ENCODE results near the gene ERAP2.
"Not testable (repeated sequence)": the region's sequence is repeated elsewhere in the genome, so short reads cannot be mapped to it uniquely, and the experiment has no call there.

ERAP2 gene

DNA sequence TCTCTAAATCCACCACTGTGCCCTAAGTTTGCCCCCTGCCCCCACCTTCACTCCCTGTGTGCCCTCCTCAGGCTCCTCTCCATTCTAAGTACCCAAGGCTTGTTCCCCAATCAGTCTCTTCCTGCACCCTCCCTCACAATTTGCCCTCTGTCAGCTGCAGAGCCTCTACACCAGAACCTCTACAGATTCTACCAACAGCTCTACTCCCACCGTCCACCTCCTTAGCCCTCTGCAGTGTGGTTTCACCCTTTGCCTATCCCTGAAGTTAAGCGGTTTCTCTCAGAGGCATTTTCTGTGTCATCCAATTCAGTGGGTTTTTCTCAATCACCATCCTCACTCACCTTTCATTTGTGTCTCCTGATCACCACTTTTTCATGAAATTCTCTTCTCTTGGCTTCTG, 13.2 kb upstream of the ERAP2 start:
- no peak for DNase-seq

DNA sequence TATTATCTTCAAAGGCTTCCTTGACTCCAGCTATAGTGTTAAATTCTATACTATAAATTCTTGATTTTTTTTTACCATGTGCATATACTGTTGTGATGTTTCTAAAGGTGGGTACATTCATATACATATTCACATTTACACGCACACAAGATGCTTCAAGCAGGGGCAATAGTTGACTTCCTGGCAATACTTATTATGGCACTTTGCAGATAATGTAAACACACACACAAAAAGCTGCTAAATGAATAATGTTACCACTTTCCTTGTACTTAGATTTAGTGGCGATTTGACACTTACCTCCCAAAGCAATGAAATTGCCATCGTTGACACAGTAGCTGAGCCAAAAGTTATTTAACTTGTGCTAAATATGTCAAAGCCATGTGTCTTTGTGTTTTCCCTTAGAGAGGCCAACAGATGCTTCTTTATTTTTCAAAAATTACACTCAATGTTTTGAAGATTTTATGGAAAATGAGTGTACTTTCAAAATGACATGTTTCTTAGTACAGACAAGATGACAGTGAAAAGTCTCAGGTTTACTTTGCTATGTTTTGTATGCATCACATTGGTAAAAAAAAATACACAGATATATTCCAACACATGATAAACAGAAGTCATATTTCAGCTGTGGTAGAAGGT, 12.2 kb upstream of the ERAP2 start:
- DNase-seq: no peak

DNA sequence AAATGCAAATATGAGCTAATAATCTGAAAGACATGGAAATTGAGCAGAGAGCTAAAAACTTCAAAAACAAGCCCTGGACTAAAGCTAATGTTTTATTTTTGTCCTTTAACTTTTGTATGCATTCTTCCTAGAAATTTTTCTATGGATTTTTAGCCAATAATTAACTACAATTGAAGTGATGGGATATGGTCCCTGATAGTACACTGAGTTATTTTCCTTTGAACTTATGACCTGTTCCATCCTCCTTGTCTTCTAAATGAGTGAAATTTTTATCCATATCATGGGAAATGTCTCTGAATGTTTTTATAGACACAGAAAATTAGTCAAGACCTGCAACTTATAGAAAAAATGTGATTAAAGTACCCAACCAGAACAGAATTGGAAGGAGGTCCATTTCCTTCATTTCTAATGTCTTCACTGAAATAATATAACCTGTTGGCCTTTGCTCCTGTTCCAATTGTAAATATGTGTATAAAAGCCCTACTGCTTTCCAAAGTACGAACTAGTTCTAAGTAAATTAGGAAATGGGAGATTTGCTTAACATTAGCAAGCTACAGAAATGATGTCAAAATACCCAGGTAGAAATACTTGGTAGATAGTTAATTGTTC, 11.3 kb upstream of the ERAP2 start:
- no peak for DNase-seq

DNA sequence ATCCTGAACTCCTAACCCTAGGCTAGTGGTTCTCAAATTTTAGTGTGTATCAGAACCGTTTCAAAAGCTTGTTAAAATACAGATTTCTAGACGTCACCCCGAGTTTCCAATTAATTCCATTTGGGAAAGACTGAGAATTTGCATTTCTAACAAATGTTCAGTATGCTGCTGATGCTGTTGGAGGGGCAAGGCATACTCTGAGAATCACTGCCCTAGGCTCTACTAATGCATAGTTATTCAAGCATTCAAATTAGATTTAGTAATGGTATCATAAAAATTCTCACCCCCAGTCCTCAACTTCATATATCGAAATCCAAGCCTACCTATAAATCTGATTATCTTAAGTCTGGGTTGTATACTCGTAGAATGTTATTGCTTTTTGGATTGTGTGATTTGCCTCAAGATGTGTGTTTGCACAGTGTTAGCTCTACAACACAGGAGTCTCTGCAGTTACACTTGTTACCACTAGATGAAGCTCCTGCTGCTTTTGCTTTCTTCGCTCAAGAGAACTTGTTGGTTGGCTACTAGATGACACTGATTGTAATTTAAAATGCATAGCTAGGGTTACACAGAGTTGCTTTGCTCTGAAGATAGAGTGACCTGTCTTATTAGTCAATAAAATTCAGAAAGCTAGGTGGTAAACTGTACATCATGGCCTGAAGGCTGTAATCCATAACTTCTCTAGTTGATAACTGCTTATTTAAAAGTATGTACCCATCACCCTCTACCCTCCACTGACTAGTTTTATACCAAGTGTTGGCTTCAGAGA, 7.5 kb upstream of the ERAP2 start:
- no peak for DNase-seq

DNA sequence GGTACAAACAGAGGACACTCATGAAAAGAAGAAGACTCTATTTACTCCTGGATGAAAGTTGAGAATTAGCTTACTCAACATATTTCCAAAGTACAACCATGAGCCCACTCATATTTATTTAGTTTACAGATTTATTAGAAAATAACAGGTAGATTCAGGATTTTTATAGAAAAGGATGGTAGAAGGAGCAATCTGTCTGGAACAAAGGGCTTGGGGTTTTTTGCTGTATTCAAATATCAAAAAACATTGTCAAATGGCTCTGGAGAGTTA, 7.0 kb upstream of the ERAP2 start:
- no peak for DNase-seq

DNA sequence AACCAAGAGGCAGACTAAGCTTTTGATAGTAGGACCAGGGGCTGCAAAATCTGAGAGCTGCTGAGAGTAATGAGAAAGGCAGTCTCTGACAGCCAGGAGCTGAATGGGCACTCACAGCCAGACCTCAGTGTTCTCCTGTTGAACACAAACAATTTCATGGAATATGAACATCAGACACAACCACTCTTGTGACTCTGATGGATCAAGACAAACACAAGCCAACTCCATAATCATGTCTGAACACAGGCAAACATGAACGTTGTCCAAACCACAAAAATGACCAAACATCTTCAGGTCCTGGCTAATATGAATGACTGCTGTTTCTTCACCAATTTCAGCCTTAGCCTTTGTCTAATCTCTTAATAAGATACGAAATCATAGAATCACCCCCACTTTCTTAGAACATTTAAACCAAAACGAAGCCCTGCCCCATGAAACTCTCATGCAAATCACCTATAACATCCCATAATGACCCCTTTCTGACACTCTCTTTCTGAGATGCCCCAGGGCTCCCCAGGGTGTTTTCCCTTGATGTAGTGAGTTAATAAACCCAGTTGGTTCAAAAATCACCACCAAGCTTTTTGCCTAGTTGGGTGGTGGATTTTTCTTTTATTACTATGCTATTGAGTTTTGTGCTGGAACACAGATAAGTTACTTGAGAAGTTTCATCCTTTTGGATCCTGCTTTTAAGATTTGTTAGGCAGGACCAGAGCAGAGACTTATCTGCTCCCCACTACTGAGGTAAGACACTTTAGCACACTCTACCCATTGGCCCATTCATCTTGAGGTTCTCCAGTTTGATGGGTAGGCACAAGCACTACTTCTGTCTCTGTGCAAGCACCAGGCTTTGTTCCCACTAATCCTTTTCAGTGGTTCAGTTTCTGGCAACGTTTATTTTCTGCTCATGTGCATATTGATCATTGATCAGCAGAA, 5.9 kb upstream of the ERAP2 start:
- DNase-seq: no peak

DNA sequence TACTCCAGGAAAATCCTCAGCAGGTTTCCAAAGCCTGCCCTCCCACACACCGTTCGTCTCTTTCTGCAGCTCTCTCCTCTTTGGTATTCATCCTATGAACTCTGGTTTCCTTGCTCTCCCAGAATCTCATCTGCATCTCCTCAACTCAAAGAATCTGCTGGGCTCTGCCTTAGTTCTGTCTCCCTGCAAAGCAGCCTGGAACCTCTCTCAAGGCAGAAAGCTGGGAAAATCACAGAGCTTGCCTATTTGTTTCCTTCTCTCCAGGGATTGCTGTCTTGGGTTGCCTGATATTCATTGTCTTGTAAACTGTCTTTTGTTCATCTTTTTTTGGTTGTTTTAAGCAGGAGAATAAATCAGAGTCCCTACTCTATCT, 5.3 kb upstream of the ERAP2 start:
- no peak for DNase-seq

DNA sequence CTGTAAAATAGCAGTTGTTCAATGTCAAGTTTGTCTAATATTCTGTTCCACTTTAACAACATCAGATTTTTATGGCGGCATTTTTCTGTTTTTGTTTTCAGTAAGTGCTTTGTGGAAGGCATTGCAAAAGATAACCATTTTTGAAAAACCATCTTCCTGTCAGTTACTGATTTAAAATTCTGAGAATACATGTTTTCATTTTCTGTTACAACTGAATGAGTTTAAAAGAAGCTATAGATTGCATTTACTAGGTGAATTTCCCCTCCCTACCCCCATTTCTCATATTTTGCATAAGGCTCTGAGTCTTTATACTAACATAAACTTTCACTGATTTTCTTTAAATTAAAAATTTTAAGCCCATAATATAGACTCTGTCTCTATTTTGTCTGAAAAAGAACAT, 4.6 kb upstream of the ERAP2 start:
- no peak for DNase-seq

DNA sequence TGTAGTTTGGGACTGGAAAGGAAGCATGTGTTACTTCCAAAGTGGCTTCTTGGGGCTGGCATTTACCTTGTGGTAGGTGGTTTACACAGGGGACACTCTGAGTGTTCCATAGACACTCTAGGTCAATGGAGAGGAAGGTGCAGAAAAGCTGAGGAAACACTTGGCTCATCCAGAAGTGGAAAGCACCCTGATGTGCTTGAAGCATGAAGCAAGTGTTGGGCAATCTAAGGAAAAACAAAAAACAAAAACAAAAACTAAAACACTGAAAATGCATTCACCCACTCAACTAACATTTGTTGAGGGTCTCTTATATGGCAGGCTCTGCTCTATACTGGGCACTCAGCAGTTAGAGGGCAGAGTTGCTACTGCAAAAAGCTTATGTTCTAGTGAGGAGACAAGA, 2.9 kb upstream of the ERAP2 start:
- DNase-seq: no peak

DNA sequence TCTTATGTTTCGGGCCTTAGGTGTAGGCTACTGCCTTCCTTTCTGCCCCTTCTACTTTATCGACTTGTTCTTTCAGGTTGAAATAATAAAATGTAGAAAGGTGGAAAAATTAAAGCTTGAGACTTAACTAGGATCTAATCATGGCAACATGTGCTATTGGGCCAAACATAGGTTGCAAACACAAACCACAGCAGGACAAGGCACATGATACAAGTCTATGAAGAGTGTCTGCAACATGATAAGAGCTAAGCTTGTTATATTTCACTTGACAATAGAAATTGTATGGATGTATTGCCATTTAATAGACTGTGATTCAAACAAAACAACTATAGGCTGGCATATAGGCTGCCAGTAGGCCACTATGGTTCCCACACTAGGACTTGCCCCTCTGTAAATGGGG, 1.7 kb upstream of the ERAP2 start:
- no peak for DNase-seq

DNA sequence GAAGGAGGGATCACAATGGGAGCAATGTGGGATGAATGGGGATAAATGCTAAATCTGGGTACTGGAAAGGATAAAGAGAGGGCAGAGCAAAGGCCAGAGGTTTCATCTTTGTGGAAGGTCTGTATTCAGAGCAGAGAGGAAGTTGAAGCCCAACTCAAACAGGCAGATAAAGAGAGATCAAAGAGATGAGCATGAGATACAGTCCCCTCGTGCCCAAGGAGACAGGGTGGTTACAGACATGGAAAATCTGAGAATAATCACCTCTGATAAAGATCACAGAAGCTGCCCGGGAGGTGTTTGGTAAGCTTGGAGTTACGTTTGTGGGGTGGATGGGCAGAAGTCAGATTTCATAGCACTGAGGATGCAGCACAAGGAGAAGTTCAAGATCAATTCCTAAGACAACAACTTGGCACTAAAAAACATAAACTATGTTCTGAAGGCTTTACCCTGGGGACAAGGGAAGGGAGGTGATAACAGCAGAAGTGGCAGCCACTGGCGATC, 459 bp upstream of the ERAP2 start:
- no peak for DNase-seq

DNA sequence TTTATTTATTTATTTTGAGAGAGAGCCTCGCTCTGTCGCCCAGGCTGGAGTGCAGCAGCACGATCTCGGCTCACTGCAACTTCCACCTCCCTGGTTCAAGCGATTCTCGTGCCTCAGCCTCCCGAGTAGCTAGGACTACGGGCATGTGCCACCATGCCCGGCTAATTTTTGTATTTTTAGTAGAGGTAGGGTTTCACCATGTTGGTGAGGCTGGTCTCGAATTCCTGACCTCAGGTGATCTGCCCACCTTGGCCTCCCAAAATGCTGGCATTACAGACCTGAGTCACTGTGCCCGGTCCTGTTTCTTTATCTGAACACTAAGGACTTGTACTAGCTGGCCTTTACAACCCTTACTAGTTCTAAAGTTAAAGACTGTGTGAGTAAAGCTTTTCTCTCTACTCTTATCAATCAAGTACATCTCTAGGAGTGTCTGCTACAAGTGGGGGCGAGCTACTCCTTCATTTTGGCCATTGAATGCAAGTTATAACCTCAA, 723 bp downstream of the ERAP2 start:
- not testable (repeated sequence) for DNase-seq

DNA sequence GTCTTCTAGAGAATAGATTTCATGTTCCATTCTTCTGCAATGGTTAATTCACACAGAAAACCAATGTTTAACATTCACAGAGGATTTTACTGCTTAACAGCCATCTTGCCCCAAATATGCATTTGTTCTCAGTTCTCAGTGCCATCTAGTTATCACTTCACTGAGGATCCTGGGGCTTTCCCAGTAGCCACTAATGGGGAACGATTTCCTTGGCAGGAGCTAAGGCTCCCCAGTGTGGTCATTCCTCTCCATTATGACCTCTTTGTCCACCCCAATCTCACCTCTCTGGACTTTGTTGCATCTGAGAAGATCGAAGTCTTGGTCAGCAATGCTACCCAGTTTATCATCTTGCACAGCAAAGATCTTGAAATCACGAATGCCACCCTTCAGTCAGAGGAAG, 3.4 kb downstream of the ERAP2 start:
- no peak for DNase-seq

DNA sequence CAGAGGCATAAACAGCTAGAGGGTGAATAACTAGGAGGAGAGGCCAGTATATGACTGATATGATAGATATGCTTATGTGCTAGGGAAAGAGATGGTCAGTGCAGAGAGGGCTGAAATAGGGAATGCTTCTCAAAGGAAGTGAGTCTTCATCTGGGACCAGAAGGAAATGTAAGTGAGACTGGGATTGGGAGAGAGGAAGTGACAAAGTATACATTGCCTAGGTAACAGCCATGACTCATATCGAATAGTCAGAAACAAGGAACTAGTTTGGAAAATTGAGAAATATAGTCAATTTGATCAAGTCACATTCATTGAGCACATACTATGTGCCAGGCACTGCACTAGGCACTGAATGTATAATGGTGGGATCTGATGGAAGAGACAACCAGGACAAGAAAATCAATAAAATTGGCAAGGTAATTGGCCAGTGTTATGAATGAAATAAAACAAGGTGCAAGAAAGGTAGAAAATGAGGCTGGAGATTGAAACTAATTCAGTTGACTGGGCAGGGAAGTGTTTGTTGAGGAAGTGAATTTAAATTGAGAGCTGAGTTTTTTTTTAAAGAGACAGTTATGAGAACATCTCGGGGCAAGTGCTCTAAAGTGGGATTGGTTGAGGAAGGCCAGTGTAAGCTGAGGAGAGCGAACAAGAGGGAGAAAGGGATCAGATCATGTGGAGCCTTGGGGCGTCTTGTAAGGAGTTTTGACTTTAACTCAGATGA, 4.3 kb downstream of the ERAP2 start:
- no peak for DNase-seq

DNA sequence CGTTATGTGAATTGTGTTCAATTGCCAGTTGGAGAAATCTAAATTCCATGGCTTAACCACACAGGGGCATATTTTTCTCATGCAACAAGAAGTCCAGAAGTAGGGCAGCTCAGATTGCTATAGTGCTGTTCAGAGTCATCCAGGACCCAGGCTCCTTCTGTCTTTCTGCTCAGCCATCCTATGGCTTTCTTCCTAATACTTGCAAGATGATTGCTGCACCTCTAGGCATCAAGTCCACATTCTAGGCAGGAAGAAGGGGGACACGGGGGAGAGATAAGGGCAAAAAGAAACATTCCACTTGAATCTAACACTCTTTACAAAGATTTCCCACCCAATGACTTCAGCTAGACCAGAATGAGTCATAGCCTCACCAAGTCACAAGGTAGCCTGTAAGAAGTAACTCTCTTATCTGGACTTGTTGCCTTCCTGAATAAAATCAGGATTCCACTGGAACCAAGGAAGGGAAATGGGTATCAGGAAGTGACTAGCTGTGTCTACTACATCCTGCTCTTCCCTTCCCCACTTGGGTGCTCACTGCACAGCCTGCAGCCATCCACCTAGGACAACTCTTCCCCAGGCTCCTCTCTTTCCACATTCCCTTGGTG, 5.3 kb downstream of the ERAP2 start:
- DNase-seq: no peak

DNA sequence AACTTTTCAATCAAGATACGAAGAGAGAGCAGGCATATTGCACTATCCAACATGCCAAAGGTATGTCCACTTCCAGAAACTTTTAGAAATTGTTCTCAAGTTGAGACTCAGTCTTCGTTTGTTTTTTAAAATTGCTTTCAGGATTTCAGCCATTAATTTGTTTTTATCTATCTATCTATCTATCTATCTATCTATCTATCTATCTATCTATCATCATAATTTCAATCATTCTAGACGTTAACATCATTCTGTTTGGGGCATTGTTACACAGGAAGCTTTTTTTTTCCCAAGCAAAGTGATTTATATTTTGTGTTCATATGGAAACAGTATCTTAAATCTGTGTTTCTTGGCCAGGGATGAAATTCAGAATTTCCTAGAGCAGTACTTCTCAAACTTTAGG, 7.6 kb downstream of the ERAP2 start:
- DNase-seq: no peak

DNA sequence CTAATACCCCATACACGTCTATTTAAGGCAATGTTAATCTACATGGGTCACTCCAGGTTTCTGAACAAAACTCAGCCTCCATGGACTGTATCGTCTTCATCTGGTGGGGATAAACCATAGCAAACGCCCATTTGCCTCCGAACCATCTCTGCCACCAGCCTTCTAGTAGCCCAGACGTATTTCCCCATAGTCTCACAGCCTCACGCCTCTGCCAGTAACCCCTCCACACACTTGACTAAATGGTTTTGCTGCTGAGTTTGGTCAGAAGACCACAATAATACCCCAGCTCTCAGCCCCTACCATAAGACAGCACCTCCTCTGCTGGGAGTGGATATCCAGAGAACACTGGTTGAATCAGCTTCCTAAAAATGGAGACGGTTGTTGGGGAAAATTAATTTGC, 8.7 kb downstream of the ERAP2 start:
- DNase-seq: no peak

DNA sequence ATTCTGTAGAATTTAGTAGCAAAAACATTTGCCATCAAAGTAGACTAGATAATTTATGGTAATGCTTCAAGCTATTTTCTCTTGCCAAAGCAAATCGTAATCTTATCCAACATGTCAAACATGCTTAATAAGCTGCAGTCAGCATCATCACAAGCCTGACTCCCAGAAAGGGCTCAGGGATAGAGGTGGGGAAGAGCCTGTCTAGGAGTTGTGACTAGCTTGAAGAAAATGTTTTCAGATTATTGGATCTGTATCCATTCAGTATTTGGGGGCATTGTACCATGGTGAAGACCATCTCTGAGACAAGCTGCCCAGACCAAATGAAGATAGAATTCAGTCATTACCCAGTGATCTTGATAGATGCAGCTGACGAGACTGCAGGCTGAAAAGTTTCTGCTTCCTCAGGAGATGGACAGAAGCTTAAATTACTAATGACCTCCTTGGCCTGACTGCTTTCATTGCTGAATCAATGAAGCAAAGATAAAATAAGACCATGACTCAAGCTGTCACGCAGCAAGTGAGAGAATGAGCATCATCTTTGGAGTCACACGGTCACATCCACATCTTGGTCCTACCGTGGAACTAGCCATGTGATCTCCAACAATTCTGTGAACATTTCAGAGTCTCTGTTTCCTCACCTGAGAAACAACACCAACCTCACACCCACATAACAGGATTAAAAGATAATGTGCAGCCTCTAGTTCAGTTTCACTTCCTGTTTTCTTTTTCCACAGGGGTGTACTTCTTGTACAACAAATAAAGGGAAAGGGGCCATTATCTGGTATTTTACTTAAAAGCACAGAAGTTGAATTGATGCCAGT, 9.4 kb downstream of the ERAP2 start:
- DNase-seq: no peak

DNA sequence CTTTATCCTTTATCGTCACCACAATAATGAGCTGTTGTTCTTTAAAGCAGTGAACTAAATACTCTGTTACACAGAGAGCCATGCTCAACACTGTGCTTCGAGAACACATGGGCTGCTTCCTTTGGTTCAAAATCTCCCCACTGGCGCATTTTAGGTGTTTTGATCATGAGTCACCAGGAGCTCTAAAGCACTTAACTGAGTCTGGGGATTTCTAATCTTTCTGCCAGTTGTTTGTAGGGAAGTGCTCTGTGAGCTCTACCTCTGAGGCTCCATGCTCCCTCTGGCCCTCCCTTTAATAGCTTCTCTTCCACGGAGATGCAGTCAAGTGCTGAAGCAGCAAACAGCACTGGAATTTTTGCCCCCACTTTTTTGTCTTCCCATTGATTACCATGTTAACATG, 17.0 kb downstream of the ERAP2 start:
- no peak for DNase-seq

DNA sequence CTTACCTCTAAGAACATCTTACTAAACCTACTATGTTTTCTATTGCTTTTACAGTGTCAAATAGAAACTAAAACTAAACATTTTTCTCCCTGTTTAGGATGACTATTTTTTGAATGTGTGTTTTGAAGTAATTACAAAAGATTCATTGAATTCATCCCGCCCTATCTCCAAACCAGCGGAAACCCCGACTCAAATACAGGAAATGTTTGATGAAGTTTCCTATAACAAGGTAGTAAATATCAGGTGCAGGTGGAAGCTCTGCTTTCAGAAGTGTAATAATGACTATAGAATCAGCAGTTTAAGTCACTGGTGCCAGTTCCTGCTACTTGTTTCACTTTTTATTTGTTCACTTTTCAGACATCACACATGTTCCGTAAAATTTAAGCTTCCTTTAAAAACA, 20.0 kb downstream of the ERAP2 start:
- no peak for DNase-seq

DNA sequence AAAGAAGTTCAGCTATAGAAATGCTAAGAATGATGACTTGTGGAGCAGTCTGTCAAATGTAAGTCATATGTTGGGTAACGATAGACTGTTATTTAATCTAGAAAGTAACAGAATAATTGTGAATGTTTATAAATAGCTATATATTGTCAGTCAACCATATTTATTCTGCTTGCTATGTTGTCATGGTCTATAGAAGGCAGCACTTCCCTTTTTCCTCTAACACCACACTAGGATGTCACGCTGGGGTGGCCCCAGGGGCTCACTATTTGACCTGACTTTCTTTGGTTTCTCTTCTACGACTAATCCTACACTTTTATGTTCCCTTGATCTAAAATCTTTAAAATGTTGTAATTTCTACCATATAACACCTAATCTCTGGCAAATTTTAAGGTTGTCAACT, 20.5 kb downstream of the ERAP2 start:
- DNase-seq: no peak
